GM18508 (cell line): ENCODE data around the gene XRN1.

Experiments used
- ATAC-seq: cut with Tn5 transposase; IDR thresholded peaks from one replicate; pipeline ENCODE4 v1.9.1; 2021; ENCODE audit warnings: moderate number of reproducible peaks; ENCODE audit not compliant: insufficient read depth, unreplicated experiment

Gene XRN1

DNA sequence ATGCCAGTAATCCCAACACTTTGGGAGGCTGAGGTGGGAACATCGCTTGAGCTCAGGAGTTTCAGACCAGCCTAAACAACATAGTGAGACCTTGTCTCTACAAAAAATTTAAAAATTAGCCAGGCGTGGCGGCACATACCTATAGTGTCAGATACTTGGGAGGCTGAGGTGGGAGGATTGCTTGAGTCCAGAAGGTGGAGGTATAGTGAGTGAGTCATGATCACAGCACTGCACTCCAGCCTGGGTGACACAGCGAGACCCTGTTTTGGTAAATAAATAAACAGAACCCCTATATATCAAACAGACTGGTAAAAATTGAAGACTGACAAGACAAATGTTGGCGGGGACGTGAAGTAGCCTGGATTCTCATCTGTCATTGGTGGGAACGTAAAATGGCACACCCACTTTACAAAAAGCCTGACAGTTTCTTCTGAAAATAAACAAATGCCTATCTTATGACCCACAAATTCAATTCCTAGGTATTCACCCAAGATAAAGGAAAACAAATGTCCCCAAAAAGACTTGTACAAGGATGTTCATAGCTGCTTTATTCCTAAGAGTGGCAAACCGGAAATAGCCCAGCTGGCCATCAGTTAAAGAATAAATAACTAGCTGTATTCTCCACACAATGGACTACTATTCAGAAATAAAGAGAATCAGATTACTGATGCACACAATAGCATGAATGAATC, 175.5 kb downstream of the XRN1 start:
- ATAC-seq = no peak

DNA sequence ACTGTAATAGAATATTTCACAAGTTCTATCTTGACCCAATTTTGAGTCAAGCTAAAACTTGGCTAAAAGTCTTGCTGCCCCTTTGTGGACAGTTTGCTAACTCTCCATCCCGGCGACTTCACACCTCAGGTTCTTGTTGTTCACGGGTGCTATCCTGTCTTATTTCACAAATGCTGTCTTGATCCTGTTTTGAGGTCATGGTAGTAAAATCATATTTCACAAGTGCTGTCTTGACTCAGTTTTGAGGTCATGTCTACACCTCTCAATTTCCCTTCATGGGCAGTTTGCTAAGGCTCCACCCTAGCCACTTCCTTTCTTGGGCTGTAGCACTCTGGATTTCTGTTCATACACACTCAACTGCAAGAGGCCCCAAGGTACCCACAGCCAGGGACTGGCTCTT, 177.4 kb downstream of the XRN1 start:
- no peak for ATAC-seq

DNA sequence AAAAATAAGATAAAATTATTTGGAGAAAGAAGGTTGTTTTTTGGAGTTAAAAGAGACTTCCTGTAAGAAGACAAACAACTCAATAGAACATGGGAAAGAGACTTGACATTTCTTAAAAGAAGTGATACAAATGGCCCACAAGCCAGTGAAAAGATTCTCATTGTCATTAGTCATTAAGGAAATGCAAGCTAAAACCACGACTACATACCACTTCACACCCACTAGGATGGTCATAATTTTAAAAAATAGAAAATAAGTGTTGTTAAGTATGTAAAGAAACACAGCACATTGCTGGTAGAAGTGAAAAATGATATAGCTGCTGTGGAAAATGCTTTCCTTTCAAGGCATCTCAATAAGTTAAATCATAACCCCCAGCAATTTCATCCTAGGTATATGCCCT, 178.1 kb downstream of the XRN1 start:
- no peak for ATAC-seq

DNA sequence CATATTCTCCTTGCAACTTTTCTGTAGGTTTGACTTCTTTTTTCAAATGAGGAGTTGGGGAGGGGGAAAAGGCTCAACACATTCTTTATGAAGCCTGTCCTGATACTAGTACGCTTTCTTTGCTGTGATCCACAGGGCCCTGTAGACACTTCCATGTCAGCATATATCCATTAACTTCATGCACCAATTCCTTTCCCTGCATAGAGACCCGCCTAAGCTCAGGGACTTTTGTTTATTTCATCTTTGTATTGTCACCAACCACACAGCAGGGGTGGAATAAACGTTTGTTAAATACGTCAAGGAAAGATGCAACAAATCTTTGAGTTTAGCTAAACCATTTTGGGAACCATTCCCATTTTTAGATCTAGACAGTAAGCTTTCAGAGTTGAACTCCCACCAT, 179.4 kb downstream of the XRN1 start:
- ATAC-seq = no peak

DNA sequence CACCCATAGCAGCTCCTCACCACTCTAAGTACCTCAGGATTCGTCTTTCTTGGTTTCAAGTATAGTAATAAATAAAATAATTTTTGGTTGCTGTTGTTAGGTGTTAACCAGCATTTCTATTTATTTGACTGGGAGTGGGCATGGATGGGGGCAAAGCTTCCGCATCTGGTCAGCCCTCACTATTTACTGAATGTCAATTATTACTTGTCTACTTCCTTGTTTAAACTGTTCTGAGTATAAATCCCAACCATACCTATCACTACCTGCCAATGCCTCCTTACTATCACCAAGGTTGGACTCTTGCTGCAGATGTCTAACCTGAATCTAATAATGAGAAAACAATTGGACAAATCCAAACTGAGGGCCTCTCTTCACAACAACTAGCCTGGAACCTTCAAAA, 180.6 kb downstream of the XRN1 start:
- ATAC-seq = no peak

DNA sequence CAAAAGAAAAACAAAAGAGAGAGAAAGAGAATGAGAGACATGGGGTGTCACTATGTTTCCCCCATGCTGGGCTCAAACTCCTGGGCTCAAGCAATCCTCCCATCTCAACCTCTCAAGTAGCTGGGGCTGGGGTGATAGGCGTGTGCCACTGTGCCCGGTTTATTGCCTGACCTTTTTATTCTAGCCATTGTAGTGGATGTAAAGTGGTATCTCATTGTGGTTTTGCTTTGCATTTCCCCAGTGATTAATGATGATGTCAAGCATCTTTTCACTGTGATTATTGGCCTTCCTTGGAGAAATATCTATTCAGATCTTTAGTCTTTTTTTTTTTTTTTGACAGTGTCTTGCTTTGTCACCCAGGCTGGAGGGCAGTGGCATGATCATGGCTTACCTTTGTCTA, 184.7 kb downstream of the XRN1 start:
- ATAC-seq = no peak

DNA sequence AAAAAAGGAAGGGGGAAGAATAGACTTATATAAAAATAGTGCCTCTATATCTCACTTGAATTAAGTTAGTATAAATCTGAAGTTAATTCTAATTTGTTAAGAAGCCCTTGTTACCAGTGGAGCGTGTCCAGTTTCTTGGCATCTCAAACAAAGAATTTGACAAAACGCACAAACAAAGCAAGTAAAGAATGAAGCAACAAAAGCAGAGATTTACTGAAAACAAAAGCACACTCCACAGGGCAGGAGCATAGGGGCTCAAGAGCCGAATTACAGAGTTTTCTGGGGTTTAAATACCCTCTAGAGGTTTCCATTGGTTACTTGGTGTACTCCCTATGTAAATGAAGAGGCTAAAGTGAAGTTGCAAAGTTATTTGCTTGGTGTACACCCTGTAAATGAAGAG, 188.5 kb downstream of the XRN1 start:
- ATAC-seq = no peak

DNA sequence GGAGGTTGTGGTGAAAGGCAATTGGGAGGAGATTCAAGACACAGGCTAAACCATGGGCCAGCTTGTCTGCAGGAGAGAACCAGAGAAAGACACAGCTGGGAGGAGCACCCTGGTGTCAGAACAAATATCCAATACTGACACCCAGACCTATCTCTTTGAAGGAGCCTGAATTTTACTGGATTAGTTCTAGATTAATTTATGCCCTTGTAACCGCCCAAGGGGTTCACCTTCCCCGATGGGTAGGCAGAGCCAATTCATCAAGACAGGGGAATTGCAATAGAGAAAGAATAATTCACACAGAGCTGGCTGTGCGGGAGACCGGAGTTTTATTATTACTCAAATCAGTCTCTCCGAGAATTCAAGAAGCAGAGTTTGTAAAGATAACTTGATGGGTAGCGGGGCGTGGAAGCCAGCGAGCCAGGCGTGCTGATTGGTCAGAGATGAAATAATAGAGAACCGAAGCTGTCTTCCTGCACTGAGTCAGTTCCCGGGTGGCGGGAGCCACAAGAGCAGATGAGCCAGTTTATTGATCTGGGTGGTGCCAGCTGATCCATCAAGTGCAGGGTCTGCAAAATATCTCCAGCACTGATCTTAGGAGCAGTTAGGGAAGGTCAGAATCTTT, 191.0 kb downstream of the XRN1 start:
- ATAC-seq = no peak
